Measurements from ENCODE around the gene LPIN1.

DNA sequence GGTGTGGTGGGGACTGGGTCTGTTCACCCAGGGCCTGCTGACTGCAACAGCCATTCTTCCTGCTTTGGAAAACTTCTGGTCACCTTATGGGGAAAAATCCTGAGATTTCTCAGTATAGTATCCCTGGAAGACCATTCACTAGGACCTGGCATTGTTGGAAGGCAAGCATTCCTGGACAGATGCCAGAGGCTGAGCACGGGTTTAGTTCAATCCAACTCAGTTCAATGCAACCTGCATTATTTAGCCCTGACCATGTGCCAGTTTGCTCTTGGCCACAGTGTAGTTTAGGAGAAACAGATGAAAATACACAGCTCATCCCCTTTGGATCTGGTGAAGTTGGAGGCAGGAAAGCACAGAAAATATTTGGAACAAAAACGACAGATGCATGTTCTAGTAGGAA lies 95.9 kb downstream of the LPIN1 start:
- TF ChIP-seq CEBPB (IDR thresholded peaks at IDR 0.05; ENCODE audit: low read depth, low read length): no peak
- TF ChIP-seq RAD21 (IDR thresholded peaks at IDR 0.05 in 1 of 2, conservative IDR thresholded peaks at IDR 0.05 in 1 of 2; ENCODE audit: low read depth in 2 of 2, low read length in 2 of 2): no peak
- TF ChIP-seq SP2 (IDR thresholded peaks at IDR 0.05; ENCODE audit: low read length): no peak
- TF ChIP-seq EZH2 (IDR thresholded peaks at IDR 0.05; ENCODE audit: low read depth, low read length, severe bottlenecking): no peak
- TF ChIP-seq POLR2A (IDR thresholded peaks at IDR 0.05; ENCODE audit: control extremely low read depth in 1 of 2, low read depth in 2 of 2, low read length in 2 of 2): no peak
- no peak for TF ChIP-seq TAF1 (IDR thresholded peaks at IDR 0.05; ENCODE audit: low read depth, low read length)
- TF ChIP-seq, protein P1, sequence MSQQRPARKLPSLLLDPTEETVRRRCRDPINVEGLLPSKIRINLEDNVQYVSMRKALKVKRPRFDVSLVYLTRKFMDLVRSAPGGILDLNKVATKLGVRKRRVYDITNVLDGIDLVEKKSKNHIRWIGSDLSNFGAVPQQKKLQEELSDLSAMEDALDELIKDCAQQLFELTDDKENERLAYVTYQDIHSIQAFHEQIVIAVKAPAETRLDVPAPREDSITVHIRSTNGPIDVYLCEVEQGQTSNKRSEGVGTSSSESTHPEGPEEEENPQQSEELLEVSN (IDR thresholded peaks at IDR 0.05): no peak
- TF ChIP-seq CBX8 (IDR thresholded peaks at IDR 0.05; ENCODE audit: borderline replicate concordance, low read depth, low read length): no peak
- TF ChIP-seq, protein P2, sequence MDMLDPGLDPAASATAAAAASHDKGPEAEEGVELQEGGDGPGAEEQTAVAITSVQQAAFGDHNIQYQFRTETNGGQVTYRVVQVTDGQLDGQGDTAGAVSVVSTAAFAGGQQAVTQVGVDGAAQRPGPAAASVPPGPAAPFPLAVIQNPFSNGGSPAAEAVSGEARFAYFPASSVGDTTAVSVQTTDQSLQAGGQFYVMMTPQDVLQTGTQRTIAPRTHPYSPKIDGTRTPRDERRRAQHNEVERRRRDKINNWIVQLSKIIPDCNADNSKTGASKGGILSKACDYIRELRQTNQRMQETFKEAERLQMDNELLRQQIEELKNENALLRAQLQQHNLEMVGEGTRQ (IDR thresholded peaks at IDR 0.05; ENCODE audit: low read length): no peak
- TF ChIP-seq, protein P3, sequence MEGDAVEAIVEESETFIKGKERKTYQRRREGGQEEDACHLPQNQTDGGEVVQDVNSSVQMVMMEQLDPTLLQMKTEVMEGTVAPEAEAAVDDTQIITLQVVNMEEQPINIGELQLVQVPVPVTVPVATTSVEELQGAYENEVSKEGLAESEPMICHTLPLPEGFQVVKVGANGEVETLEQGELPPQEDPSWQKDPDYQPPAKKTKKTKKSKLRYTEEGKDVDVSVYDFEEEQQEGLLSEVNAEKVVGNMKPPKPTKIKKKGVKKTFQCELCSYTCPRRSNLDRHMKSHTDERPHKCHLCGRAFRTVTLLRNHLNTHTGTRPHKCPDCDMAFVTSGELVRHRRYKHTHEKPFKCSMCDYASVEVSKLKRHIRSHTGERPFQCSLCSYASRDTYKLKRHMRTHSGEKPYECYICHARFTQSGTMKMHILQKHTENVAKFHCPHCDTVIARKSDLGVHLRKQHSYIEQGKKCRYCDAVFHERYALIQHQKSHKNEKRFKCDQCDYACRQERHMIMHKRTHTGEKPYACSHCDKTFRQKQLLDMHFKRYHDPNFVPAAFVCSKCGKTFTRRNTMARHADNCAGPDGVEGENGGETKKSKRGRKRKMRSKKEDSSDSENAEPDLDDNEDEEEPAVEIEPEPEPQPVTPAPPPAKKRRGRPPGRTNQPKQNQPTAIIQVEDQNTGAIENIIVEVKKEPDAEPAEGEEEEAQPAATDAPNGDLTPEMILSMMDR (IDR thresholded peaks at IDR 0.05; ENCODE audit: control extremely low read depth in 1 of 3, insufficient read depth in 1 of 3, low read depth in 1 of 3, low read length in 3 of 3): no peak
- no peak for TF ChIP-seq JUN (IDR thresholded peaks at IDR 0.05; ENCODE audit: low read depth, low read length)
- TF ChIP-seq, protein P4, sequence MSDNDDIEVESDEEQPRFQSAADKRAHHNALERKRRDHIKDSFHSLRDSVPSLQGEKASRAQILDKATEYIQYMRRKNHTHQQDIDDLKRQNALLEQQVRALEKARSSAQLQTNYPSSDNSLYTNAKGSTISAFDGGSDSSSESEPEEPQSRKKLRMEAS (IDR thresholded peaks at IDR 0.05): no peak
- TF ChIP-seq GTF2F1 (IDR thresholded peaks at IDR 0.05; ENCODE audit: borderline replicate concordance, low read depth, low read length): no peak

Data from H1 (cell line).